ENCODE results near the gene BCL2L13.
"Not testable (repeated sequence)": the region's sequence is repeated elsewhere in the genome, so short reads cannot be mapped to it uniquely, and the experiment has no call there.

The BCL2L13 gene

DNA sequence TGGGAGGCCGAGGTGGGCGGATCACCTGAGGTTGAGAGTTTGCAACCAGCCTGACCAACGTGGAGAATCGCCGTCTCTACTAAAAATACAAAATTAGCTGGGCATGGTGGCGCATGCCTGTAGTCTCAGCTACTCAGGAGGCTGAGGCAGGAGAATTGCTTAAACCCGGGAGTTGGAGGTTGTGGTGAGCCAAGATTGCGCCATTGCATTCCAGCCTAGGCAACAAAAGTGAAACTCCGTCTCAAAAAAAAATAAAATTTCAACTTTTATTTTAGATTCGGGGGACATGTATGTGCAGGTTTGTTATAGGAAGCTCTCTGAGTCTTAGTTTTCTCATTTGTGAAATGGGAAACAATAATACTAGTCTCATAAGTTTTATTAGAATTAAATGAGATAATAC is 58.6 kb downstream of the BCL2L13 start:
- DNase-seq (ENCODE audit: low read depth): not testable (repeated sequence)

DNA sequence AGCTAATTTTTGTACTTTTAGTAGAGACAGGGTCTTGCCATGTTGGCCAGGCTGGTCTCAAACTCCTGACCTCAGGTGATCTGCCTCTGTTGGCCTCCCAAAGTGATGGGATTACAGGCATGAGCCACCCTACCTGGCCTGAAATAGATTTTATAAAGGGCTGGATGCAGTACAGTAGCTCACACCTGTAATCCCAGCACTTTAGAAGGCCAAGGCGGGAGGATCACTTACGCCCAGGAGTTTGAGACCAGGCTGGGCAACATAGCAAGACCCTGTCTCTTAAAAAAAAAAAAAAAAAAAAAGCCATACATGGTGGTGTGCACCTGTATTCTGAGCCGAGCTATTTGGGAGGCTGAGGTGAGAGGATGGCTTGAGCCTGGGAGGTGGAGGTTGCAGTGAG is 59.7 kb downstream of the BCL2L13 start:
- DNase-seq (ENCODE audit: low read depth): not testable (repeated sequence)

DNA sequence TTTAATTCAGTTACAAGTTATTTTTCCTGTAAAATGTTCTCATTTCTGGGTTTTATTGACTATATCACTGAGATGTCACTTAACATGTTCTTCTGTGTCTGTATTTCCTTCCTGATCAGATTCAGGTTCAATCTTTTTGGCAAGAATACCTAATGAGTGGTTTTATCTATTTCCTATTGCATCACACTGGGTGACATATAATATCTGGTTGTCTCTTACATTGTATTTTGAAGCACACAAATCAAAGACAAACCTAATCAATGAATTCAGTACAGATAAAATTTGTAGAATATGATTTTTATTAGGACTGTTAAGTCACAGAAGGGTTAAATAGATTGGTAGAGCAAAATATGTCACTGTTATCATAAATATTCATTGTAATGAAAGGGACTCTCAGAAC is 60.4 kb downstream of the BCL2L13 start:
- no peak for DNase-seq (ENCODE audit: low read depth)

DNA sequence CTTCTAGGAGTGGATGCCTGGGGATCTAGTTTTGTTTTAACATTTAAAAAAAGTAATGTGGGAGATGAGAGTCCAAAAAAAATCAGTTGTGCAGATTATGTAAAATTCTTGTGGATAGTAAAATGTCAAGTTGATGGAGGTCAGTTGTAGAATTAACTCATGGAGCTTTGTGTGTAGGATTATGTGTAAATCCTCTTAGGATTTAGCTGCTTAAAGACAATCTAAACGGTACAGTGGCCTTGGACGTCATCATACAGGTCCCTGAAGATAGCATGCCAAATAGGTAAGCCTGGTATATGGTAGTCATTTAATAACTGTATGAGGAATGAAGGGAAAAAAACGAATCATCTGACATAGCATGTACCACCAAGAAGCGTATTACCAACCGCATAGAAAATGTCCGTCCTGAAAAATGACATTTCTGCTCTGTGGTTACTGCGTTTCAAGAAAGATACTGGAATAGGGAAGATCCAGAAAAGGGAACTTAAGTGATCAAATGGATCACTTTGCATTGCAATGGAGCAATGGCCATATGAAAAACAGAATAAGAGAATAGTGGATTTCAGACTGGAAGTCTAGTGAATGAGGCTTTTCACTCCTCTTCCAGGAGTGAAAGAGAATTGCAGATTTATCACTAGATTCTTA is 61.3 kb downstream of the BCL2L13 start:
- no peak for DNase-seq (ENCODE audit: low read depth)

DNA sequence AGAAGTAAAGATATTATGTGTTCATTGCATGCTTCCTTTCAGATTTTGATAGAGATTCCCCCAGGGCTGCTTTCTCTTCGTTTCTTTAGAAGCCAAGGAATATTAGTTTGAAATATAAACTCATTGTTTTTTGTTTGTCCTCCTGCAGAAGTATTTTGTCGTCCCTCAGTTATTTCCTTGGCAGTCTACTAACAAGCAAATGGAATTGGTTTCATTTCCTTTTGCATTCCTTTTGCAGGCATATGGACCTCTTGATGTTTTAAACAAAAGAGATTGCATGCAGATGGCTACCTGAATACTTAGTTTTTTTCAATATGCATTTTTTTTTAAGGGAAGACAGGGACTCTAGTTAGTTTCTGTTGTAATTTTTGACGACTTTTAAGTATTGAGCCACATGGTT is 62.2 kb downstream of the BCL2L13 start:
- no peak for DNase-seq (ENCODE audit: low read depth)

DNA sequence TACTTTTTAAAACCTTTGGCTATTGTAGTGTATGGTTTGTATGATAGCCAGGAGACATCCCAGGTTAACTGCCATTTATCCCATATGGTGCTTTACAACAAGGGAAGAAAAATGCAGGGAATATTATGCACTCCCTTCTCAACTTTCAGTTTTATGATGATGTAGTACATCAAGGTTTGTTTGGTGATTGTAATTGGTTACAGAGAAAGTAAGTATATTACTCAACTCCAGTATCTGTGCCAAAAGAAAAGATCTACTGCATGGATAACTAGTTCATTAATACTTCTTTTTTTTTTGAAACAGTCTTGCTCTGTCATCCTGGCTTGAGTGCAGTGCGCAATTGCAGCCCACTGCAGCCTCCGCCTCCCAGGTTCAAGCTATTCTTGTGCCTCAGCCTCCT is 65.3 kb downstream of the BCL2L13 start:
- DNase-seq (ENCODE audit: low read depth): no peak

DNA sequence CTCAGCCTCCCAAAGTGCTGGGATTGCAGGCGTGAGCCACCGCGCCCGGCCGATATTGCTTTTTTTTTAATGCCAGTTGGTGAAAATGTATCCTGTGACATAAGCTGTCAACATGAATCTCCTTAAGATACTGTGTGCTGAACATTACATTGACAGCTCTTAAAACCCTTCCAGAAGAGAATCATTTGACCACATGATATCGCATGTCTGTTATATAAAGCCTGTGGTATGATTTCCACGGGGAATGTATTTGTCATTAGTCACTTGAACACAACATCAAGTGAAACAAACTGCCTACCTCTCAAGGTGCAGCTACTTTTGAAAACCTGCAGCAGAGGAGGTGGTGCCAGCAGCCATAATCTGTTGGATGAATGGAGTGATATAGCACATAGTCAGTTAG is 67.0 kb downstream of the BCL2L13 start:
- no peak for DNase-seq (ENCODE audit: low read depth)

DNA sequence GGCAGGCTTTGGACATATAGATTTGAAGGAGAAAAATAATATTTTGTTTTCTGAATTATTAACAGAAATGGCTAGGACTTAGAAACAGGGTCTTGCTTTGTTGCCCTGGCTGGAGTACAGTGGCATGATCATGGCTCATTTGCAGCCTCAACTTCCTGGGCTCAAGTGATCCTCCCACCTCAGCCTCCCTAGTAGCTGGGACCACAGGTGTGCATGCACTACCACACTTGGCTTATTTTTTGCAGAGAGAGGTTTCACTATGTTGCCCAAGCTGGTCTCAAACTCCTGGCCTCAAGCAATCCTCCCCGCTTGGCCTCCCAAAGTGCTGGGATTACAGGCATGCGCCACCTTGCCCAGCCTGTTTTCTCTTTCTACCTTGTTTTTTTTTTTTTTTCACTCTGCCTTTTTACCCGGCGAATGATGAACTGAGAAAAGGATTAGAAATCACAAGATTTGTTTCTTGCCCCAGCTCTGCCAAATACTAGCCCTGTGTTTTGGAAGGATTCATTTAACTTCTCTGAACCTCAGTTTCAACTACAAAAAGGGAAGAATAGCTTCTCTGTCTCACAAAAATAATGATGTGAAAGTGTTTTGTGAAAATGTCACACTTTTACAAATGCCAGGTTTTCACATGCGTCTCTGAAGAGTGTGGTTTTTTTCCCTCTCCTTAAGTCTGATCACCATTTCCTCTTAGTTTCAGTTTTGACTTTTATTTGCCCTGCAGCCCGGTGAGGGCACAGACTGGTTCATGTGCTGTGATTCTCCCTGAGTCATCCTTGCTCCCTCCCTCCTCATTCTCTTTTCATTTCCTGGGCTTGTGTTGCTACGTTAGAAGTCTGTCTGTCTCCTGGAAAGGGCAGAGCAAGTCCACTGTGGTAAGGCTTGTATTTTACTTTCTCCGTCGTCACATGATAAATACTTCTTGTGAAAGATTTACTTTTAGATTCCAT is 67.7 kb downstream of the BCL2L13 start:
- no peak for DNase-seq (ENCODE audit: low read depth)

DNA sequence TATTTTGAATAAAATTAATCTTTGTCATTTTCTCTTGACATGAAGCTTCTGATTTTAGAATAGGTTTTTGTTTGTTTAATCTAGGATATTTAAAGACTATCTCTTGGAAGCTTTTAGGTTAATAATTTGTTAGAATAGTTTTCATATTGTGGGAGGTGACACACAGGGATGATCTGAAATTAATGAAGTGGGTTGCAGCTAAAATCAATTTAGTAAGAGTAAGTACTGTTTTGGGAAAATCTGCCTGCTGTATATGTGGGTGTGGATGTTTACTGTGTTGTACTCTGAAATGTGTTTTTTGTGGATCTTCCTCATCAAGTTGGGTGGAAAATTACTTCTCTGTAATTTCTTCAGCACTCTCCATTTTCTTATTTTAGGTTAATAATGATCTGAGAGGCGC is 68.4 kb downstream of the BCL2L13 start:
- no peak for DNase-seq (ENCODE audit: low read depth)

DNA sequence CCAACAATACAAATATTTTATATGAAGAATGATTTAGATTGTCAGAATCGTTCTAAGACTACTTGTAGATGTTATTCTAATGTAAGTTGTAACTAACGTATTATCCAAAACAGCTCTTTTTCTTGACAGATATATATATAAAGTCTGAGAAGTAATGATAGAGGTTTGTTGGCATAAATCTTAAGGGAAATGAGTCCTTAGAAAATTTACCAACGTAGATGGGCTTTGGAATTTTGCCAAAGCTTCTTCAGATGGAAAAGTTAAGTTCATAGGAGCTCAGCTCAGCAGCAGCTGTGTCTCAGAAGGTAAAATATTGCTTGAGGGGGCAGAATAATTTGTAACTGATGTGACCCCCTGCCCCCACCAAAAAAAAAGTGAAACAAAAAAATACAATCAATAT is 69.0 kb downstream of the BCL2L13 start:
- no peak for DNase-seq (ENCODE audit: low read depth)

DNA sequence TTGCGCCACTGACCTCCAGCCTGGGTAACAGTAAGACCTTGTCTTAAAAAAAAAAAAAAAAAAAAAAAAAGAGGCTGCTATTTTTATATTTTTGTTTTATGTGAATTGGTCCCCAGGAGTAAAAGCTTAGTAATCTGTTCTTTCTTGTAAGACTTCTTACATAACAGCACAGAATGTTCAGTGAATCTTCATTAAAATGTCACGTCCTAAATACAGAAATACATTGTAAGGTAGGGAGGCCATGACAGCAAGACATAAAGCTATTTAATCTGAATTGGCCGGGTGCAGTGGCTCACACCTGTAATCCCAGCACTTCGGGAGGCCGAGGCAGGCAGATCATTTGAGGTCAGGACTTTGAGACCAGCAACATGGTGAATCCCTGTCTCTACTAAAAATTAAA is 71.5 kb downstream of the BCL2L13 start:
- DNase-seq (ENCODE audit: low read depth): no peak

DNA sequence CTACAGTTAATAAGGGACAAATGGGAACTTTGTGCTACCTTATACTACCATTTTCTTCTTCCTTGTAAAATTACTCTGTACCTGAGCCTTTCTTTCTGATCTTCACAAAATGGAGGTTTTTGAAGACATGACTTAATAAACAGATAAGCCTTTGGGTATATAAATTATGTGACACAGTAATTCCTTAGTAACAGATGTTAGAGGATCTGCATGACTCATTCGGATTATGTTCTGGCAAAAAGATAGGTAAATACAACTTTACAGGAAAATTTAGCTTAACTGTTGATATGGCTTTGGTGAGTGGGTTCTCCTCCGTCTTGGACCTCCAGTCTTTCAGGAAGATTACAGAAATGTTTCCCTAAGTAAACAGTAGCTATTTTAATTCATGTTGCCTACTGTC is 73.9 kb downstream of the BCL2L13 start:
- DNase-seq (ENCODE audit: low read depth): no peak

DNA sequence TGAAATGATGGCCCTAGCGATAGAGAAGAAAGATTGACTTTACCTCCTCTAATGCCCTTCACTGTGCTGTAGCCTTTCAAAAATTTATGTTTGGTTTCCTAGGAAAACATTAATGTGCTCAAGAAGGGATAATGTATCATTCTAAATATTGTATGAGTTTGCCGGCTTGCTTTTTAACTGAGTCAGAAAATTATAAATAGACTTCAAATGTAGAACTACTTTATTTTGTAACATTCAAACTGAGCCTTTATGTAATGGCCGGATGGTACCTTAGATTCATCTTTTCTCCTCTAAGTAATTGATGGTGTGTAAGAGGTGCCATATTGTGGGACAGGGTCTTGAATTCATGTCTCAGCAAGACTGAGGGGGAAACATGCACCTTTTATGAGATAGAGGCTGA is 78.0 kb downstream of the BCL2L13 start:
- no peak for DNase-seq (ENCODE audit: low read depth)

DNA sequence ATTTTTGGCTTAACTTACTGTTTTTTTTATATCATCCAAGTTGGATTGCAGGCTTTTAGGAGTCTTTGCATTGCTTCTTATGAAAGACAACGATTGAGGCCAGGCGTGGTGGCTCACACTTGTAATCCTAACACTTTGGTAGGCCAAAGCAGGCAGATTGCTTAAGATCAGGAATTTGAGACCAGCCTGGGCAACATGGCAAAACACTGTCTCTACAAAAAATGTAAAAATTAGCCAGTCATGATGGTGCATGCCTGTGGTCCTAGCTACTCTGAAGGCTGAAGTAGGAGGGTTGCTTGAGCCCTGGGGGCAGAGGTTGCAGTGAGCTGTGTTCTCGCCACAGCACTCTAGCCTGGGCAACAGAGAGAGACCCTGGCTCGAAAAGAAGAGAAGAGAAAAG is 79.2 kb downstream of the BCL2L13 start:
- no peak for DNase-seq (ENCODE audit: low read depth)

DNA sequence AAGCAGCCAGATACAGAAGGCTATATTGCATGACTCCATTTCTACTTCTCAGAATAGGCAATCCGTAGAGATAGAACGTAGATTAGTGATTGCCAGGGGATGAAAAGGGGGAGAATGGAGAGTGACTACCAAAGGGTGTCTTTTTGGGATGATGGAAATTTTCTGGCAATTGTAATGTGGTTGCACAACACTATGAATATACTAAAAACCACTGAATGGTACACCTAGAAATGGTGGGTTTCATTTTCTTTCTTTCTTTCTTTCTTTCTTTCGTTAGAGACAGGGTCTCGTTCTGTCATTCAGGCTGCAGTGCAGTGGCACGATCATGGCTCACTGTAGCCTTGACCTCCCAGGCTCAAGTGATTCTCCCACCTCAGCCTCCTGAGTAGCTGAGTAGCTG is 81.4 kb downstream of the BCL2L13 start:
- no peak for DNase-seq (ENCODE audit: low read depth)

DNA sequence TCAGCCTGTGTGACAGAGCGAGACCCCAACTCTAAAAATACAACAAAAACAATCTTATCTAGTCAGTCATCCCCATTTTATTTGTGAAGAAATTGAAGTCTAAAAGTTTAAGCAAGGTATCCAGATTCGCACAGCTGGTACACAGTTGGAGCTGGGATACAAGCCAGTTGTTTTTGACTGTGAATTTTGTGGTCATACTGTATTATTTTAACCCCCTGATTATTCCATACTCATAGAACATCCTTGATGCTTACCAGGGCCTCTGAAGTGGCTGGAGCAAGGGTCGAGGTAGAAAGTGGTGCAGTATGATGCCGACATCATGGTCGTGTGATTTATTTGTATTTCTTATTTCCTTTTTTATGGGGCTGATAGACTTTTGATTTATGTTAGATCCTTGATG is 85.7 kb downstream of the BCL2L13 start:
- no peak for DNase-seq (ENCODE audit: low read depth)

DNA sequence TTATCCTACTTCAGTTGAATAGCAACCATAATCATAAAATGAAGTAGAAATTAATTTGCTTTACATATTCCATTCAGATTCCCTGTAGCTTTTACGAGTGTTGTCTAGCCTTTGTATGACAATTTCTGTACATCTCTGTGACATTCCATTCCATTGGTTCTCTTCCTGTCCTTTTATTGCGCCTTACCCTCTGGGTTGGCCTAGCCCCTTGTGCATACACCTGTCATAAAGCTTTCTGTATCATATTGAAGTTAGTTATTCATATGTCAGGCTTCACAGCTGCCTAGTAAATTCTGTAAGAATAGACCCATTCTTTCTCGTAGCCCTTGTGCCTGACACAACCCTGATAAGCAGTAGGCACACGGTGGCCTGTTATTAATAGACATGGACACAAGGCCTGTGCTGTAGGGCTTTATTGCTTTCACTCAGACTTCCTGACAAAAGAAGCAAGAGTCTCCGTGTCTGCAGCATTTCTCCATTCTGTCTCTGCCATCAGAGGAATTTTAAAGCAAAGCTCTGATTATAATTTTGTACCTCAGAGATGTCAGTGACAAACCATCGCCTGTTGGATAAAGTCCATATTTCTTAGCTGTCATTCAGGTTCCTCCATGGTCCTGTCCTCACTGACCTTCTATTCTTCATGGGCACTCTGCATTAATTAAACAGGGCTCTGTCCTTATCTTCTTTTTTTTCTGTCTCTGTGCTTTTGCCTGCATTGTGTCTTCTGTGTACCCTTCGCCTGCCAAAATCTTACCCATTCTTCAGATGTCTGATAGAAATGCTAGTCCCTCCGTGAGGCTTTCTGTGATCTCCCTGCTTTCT is 86.3 kb downstream of the BCL2L13 start:
- DNase-seq (ENCODE audit: low read depth): no peak

DNA sequence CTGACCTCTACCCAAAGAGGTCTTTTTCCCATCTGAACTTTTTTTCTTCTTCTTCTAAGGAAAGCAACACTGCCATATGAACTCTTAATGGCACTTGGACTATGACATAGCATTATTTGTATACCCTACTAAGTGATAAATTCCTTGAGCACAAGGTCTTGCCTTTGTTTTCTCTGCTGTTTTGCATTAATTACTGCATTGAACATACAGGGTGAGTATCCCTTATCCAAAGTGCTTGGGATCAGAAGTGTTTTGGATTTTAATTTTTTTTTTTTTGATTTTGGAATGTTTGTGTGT is 86.9 kb downstream of the BCL2L13 start:
- no peak for DNase-seq (ENCODE audit: low read depth)

DNA sequence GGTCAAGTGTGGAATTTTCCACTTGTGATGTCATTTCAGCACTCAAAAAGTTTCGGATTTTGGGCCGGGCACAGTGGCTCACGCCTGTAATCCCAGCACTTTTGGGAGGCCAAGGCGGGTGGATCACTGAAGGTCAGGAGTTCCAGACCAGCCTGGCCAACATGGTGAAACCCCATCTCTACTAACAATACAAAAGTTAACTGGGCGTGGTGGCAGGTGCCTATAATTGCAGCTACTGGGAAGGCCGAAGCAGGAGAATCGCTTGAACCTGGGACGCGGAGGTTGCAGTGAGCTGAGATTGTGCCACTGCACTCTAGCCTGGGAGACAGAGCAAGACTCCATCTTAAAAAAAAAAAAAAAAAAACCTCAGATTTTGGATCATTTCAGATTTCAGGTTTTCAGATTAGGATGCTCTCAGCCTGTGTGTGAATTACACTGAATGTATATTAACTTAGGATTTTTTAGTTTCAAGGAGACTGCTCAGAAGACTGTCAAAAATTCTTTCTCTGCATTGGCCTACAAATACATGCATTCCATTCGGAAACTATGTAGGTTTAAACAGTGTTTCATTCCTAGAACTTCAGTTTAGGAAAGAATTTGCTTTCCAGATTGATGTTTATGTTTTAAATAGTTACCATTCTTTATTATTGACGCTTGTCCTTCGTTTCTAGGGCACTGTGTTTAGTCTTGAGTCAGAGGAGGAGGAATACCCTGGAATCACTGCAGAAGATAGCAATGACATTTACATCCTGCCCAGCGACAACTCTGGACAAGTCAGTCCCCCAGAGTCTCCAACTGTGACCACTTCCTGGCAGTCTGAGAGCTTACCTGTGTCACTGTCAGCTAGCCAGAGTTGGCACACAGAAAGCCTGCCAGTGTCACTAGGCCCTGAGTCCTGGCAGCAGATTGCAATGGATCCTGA is 87.7 kb downstream of the BCL2L13 start:
- no peak for DNase-seq (ENCODE audit: low read depth)

DNA sequence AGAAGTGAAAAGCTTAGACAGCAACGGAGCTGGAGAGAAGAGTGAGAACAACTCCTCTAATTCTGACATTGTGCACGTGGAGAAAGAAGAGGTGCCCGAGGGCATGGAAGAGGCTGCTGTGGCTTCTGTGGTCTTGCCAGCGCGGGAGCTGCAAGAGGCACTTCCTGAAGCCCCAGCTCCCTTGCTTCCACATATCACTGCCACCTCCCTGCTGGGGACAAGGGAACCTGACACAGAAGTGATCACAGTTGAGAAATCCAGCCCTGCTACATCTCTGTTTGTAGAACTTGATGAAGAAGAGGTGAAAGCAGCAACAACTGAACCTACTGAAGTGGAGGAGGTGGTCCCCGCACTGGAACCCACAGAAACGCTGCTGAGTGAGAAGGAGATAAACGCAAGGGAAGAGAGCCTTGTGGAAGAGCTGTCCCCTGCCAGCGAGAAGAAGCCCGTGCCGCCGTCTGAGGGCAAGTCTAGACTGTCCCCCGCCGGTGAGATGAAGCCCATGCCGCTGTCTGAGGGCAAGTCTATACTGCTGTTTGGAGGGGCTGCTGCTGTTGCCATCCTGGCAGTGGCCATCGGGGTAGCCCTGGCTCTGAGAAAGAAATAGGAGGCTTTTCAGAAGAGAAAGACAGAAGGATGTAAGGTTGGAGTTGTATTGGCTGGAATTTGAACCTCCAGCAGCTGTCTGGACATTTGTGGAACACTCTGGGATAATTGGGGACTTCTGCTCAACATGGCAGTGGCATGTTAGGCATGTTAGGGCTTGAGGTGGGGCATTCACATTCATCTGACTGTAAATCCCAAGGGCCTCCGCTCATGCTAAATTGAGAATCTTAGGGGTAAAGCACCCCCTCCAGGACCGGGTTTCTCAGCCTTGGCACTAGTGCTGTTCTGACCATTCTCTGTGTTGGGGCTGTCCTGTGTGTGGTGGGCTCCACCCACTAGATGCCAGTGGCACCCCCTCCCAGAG is 88.7 kb downstream of the BCL2L13 start:
- no peak for DNase-seq (ENCODE audit: low read depth)

DNA sequence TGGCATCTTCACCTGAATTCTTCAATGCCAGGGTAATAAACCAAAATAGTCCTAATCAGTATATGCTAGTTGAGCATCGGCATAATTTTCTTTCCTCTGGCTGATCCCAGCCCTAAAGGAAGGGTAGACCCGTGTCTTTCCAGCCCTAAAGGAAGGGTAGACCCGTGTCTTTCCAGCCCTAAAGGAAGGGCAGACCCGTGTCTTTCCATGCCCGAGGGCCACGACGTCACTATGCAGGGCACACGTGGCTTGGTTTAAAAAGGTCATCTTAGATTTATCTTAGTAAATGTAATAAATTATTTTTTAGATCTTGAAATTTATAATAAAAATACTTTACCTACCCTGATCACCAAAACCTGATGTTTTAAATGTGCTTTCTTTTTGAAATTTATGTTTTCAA is 90.2 kb downstream of the BCL2L13 start:
- no peak for DNase-seq (ENCODE audit: low read depth)
